DMS153 (cell line): ENCODE measurements around the gene ESR1.
"Not testable (repeated sequence)": the region's sequence is repeated elsewhere in the genome, so short reads cannot be mapped to it uniquely, and the experiment has no call there.

Experiments used
- DNase-seq: peaks from one replicate; lab custom pipeline; 2025; lab: John Stamatoyannopoulos, UW

The ESR1 gene

DNA sequence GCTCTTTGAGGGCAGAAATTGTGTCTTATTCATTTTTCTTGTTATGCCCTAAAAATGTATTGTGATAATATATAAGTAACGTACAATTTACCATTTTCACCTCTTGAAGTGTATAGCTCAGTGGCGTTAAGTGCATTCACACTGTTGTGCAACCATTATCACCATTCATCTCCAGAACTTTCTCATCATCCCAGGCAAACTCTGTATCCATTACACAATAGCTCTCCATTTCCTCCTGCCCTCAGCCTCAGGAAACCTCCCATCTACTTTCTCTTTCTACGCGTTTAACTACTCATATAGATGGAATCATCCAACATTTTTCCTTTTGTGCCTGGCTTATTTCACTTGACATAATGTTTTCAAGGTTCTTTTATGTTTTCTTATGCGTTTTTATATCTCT, 184.6 kb downstream of the ESR1 start:
- DNase-seq, result no peak

DNA sequence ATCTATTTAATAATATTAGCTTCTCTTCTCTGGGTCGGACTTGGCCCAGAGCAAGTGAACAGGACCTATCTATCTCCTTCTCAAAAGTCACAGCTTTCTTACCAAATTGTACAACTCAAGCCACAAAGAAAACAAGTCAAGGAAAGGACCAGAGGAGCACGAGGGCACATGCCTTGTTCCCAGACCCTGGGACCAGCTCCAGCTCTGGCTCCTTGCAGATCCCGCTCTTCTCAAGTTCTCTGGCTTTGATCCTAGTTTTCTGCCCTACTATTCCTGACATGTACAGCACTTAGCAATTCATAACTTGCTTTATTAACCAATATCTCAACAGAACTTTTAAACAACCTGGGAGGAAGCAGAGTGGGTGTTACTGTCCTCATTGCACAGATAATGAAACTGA, 185.9 kb downstream of the ESR1 start:
- DNase-seq, result no peak

DNA sequence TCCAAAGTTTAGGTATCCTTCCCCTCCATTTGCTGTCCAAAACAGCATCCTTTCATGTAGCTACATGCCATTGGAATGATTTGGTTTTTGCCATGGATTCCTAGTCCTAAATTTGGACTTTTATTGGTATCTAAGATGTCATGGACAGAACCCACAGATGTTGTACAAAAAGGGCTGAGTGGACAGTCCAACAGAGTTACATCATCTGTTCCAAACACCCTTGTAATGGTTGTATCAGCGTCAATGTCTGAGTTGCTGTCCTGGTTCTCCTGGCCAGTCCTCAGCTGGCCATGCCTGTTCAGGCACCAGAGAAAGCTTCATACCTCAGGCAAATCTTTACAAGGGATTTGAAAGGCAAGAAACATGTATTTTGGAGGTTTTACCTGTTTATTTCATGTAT, 191.3 kb downstream of the ESR1 start:
- no peak for DNase-seq

DNA sequence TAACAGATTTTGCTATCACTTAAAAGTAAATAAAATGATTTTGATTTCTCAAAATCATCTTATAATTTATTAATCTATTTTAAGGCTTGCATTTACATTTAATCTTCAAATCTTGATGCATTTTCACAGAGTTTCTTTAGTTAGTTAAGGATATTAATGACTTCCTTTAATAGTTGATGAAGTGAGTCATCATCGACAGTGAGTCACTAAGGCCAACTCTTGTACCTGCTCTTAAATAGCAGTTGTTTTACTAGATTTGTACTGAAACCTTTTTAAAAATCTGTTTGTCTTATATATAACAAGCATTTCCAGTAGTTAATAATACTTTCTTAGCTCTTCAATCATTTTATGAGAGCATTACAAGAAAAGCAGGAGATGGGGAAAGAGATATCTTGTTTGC, 191.7 kb downstream of the ESR1 start:
- no peak for DNase-seq

DNA sequence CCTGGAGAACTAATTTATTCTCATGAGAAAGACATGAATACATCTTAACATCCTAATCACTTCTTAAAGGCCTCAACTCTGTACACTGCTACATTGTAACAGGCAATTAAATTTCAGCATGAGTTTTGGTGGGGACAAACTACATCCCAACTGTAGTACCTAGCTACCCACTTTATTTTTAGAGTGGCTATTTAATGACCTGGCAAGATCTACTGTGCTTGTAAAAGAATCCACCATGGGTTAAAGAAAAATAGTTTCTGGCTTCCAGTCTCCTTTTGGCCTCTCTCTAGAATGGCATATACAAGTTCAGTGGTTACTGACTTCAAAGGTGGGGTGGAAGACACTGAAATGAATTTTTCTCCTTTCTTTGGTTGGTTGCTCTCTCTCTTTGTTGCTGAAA, 193.9 kb downstream of the ESR1 start:
- no peak for DNase-seq

DNA sequence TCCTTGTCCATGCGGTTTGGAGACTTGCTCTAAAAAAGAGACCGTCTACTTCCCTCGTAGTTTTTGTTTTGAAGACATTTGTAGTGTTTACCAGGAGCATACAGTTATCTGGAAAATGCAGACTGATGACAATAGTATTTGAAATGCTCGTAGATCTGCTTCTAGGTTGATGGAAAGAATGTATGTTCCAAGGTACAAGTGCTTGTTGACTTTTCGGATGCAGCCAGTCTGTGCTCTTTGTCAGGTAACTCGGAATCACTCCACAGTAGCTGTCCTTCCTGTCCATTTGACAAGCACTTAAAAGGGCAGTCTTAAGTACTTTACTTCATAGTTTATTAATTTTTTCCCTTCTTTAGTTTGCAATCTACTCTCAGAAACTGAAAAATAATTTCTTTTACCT, 194.8 kb downstream of the ESR1 start:
- no peak for DNase-seq

DNA sequence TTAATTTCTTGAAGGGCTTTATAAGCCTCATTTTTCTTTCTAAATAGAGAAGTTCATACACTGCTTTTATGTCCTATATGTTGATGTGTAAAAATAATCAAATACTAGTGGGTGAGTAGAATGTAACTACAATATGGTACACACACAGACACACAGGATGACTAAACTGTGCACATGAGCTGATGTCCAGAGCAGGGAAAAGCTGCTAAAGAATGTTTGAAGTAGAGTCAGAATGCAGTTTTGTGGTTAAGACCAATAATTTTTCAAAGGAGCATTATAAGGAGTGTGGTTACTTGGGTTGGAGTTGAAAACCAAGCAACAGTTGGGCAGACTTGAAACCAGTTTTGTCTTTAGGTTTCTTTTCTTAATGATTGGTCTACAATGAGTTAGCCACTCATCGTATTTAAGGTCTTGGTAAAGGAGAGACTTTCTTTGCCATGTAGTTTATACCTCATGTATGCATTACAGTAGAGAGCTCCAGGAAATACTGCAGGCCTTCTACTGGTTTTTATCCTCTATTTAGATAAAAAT, 196.6 kb downstream of the ESR1 start:
- no peak for DNase-seq

DNA sequence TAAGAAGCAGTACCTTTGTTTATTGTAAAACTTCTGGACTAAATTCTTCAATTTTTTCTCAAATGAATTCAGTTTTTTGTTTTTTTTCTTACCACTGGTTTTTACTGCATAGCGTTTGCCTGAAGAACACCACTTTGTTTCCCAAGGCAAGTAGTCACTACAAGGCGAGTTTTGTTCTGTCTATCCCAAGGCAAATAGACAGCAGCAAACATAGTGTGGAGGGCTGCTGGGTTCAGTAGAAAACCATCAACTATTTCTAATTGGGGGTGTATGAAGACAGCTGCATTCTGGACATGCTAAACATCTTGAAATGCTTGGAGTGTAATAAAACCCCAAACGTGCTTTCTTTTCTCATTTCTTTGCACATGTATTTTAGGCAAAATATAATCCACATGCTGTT, 197.4 kb downstream of the ESR1 start:
- DNase-seq, result no peak

DNA sequence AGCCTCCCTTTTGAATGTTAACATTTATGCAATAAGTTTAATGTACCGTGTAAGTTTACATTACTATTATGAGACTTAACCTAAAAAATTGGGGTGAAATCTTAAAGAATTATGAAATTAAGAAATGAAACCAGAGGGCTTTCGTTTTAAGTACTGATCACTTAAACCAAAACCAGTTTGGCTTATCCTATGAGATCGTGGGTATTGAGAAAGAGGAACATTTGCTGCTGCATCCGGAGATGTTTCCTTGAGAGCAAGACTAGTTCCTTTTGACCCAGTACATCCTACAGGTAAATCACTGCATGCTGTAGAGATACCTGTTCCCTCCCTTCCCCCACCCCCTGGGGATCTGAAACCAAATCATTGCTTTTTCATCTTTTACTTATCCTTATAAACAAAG, 201.3 kb downstream of the ESR1 start:
- no peak for DNase-seq

DNA sequence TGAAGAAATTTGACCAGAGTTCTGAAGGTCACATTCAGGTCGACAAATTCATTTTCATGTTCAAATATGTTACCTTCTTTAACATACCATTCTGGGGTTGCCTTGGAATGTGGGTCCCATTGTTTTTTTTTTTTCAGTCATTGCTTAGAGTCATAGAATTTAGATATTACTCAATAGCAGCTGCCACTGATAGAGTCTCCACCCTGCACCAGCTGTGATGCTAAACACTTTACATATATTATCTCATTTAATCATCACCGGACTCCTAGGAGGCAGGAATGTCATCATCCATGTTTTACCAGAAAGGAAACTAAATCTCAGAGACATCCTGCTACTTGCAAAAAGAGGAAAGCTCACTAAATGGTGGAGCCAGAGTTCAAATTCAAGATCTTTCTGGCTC, 204.7 kb downstream of the ESR1 start:
- no peak for DNase-seq

DNA sequence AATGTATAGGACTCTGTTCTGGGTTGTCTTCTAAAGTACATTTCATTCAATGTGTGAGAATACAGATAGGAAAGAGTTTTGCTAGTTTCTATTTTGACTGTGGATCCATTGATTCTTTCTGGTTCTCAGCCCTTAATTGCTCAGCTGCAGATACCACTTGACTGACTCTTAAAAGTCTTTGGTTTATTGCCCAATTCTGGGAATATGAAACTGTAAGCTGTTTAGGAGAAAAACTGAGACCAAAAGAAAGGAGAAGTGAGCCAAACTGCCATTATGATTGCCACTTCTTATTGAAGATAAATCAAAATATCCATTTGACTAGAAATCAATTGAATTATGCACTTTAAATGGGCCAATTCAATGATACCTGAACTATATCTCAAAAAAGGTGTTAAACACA, 211.4 kb downstream of the ESR1 start:
- no peak for DNase-seq

DNA sequence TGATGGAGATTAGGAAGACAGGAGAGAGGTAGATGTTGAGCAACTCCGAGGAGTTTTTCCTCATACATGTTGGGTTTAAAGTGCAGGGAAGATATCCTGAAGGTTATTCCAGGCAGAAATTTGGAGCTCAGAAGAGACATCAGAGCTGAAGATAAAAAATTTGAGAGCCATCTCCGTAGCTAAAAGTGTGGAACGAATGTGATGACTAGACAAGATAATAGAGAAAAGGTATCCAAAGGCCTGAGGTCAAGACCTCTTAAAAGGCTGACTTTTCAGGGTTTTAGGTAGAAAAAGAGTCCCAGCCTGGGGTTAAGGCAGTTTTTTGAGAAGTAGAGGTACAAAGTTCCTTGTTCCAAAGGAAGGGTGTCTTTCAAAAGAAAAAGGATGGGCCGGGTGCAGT, 214.8 kb downstream of the ESR1 start:
- no peak for DNase-seq

DNA sequence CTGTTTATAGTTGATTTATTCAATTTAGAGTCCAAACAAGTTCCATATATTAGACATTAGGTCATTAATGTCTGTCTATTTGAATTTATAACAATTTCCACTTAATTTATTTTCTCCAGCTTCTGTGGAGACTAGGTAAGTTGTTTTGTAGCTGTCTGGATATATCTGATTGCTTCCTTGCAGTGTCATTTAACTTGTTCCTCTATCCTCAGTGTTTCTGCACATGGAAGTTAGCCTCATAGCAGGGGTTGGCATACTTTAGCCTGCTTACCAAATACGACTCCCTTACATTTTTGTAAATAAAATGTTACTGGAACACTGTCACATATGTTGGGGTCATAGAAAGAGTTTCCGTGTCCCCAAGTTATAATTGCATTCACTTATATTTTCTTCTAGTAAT, 216.1 kb downstream of the ESR1 start:
- no peak for DNase-seq

DNA sequence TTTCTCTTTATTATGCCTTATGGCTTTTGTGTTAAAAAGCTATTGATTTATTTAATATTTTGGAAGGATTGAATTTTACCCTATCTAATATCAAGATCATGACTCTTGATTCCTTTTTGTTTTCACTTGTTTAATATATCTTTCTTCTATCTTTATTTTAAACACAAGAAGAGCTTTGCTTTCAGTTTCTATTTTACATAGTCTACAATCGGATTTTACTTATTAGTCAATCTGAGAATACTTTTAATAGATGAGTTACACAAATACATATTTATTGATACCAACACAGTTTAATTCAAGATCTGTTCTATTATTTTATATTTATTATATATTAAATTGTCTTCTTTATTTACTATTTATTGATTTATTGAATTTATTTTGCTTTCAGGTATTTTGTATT, 218.8 kb downstream of the ESR1 start:
- DNase-seq, result no peak

DNA sequence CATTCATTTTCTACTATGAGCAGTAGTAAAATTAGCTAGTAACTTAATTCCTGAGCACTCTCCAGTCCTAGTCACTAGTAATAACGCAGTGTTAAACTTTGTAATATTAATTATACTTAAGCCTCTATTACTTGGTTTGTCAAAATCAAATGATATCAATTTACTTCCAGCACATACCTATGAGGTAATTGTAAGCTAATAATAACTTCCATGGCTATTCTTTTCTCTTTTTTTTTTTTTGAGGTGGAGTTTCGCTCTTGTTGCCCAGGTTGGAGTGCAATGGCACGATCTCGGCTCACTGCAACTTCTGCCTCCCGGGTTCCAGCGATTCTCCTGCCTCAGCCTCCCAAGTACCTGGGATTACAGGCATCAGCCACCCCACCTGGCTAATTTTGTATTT, 219.3 kb downstream of the ESR1 start:
- DNase-seq, result not testable (repeated sequence)

DNA sequence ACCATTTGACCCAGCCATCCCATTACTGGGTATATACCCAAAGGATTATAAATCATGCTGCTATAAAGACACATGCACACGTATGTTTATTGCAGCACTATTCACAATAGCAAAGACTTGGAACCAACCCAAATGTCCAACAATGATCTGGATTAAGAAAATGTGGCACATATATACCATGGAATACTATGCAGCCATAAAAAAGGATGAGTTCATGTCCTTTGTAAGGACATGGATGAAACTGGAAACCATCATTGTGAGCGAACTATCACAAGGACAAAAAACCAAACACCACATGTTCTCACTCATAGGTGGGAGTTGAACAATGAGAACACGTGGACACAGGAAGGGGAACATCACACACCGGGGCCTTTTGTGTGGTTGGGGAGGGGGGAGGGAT, 226.3 kb downstream of the ESR1 start:
- DNase-seq, result not testable (repeated sequence)

DNA sequence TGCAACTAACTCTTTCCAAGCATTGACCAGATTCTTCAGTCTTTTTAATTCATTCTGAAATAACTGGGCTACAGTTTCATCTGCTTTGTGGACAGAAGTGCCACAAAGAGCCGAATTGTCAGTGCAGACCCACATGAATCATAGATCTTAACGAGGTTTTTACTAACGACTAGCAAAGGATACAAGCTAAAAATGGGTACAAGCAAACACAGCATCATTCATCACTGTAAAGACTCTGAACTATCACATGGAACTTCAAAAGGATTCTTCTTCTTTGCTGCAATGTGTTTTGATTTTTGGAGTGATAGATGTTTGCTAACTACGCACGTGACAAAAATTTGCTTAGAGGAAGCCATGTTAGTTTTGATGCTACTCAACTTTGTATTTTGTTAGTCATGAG, 227.1 kb downstream of the ESR1 start:
- no peak for DNase-seq

DNA sequence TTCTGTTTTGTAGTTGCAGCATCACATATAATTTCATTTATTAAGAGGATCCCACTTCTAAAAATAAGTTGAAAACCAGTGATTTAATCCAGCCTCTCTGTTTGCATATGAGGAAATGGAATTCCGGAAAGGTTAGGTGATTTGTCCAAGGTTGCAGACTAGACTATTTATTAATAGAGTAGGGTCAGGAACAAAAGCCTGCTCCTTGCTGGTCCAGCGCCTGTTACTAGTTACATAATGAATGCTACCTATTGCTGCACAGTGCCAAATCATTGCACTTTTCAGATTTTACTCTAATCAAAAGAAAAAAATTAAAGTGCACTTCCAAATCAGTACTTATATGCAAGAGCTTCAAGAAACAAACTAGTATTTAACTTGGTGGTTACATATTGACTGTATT, 238.6 kb downstream of the ESR1 start:
- DNase-seq, result no peak

DNA sequence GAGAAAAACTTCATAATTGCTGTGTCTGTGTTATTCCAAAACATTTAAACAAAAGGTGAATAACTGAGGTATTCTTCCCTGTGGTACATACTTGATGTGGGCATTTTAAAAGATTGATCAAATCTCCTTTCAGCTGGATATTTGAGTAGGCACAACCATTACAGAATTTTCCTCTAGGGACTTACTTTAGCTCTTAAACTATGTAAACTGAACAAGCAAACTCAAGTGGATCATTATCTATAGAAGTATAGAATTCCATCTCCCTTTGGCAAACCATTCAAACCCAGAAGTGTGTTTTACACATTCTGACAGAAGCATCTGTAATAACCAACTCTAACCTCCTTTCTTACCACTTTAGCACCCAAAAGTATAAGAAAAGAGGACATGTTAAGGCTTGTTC, 241.4 kb downstream of the ESR1 start:
- DNase-seq, result no peak

DNA sequence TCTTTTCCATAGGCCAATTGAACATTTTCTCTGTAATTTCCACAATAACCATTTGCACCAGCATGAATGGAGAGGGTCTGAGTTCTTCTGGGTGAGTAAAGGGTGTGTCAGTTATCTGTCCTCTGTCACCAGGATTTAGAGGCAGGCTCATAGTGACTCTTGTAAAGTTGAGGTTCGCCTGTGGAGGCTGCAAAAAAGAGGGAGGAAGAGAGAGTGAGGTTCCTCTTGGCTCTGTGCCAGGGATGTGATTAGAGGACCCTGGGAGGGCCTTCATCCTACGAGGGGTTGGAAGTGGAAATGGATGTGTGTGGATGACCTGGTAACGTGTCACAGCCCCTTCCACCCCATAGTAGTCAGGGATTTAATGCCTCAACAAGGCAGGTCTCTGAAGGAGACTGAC, 242.0 kb downstream of the ESR1 start:
- no peak for DNase-seq

DNA sequence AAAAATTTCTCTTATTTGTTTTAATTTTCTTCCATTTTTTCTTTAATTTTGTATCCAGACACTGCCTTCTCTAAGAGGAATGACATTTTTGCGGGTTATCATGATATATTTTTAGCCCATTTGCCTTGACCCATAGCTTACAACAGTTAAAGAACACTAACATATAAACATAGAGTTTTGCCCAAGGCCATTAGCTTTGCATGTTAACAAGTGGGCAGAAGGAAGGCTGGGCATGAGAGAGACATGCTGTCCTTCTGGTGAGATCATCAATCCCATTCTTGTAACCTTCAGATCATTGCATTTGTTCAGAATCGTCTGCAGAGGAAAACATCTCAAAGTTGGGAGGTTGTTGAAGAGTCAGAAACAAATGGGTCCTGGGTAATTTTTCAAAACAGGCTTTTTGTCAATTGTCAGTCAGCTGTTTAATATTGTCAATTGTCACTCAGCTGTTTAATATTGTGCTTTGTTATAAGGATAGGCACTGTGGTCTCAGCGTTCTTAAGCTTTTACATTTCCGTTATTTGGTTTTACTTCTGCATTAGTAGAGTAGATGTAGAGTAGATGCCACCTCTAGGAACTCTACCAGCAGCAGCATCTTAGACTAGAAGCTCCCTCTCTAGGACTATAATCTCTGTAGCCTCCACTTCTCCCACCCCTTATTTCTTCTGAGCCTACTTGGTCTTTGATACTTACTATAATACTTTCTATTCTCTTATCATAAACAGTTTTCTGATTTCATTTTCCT, 243.1 kb downstream of the ESR1 start:
- no peak for DNase-seq

DNA sequence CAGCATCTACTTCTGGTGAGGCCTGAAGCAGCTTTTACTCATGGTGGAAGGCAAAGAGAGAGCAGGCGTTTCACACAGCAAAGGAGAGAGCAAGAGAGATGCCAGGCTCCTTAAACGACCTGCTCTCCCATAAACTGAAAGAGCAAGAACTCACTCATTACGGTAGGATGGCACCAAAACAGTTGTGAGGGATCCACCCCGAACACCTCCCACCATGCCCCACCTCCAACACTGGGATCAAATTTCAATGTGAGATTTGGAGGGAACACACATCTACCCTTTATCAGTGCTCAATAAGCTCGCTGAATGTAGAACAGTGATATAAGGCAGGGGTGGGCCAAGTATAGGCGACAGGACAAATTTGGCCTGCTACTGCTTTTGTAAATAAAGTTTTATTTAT, 244.6 kb downstream of the ESR1 start:
- DNase-seq, result no peak

DNA sequence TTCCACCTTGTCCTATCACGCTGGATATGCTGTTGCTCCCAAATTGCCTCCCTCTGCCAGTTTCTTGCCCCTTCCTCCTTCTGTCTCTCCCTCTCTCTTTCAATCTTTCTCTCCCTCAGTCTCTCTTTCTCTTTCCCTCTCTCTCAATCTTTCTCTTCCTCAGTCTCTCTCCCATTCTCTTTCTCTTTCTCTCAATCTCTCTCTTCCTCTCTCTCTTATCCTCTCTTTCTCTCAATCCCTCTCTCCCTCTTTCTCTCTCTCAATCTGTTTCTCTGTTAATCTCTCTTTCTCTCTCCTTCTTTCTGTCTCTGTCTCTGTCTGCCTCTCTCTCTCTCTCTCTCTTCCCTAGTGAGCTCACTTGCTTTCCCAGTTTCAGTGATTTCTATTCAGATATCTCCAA, 245.8 kb downstream of the ESR1 start:
- DNase-seq, result no peak

DNA sequence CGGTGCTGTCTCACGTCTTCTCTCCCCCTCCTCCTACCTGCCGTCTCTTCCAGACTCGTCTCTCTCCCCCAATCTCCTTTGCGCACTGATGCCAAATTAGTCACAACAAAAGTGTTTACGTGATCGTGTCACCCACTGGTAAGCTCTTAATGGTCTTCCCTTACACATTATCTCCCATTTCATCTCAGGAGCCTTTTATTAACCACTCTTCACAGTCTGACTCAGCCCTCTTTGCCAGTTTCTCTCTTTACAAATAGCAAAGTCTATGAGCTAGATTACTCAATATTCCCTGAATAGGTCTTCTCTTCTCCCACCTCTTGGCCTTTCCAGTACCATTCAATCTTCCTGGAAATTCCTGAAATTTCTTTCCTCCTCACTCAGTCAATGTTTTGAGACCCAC, 247.0 kb downstream of the ESR1 start:
- peak; percentile 19 for DNase-seq
